GM12873 (cell line): Measurements from ENCODE around the gene PLXNC1.

Experiments
- TF ChIP-seq, protein P1 (sequence below): IDR thresholded peaks from 2 replicates; pipeline ENCODE4 v1.5.1; 2012; ENCODE audit warnings: low read depth, mild to moderate bottlenecking, moderate library complexity, low read length, control low read depth; ENCODE audit not compliant: insufficient read depth; ENCODE audit errors: missing control alignments

Gene PLXNC1

DNA sequence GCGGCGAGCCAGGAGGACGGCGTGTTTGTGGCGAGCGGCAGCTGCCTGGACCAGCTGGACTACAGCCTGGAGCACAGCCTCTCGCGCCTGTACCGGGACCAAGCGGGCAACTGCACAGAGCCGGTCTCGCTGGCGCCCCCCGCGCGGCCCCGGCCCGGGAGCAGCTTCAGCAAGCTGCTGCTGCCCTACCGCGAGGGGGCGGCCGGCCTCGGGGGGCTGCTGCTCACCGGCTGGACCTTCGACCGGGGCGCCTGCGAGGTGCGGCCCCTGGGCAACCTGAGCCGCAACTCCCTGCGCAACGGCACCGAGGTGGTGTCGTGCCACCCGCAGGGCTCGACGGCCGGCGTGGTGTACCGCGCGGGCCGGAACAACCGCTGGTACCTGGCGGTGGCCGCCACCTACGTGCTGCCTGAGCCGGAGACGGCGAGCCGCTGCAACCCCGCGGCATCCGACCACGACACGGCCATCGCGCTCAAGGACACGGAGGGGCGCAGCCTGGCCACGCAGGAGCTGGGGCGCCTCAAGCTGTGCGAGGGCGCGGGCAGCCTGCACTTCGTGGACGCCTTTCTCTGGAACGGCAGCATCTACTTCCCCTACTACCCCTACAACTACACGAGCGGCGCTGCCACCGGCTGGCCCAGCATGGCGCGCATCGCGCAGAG is 873 bp downstream of the PLXNC1 start:
- TF ChIP-seq, protein P1, sequence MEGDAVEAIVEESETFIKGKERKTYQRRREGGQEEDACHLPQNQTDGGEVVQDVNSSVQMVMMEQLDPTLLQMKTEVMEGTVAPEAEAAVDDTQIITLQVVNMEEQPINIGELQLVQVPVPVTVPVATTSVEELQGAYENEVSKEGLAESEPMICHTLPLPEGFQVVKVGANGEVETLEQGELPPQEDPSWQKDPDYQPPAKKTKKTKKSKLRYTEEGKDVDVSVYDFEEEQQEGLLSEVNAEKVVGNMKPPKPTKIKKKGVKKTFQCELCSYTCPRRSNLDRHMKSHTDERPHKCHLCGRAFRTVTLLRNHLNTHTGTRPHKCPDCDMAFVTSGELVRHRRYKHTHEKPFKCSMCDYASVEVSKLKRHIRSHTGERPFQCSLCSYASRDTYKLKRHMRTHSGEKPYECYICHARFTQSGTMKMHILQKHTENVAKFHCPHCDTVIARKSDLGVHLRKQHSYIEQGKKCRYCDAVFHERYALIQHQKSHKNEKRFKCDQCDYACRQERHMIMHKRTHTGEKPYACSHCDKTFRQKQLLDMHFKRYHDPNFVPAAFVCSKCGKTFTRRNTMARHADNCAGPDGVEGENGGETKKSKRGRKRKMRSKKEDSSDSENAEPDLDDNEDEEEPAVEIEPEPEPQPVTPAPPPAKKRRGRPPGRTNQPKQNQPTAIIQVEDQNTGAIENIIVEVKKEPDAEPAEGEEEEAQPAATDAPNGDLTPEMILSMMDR, result peak; percentile 63

DNA sequence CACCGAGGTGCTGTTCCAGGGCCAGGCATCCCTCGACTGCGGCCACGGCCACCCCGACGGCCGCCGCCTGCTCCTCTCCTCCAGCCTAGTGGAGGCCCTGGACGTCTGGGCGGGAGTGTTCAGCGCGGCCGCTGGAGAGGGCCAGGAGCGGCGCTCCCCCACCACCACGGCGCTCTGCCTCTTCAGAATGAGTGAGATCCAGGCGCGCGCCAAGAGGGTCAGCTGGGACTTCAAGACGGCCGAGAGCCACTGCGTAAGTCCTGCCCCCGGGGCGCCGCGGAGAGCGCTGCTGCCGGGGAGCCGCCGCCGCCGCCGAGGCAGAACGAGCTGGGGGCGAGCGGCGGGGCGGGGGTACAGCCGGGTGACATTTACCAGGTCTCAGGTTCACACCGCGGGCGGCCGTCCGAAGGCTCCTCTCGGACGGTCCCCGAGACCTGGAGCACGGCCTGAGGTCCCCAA is 1.4 kb downstream of the PLXNC1 start:
- TF ChIP-seq, protein P1, result no peak

DNA sequence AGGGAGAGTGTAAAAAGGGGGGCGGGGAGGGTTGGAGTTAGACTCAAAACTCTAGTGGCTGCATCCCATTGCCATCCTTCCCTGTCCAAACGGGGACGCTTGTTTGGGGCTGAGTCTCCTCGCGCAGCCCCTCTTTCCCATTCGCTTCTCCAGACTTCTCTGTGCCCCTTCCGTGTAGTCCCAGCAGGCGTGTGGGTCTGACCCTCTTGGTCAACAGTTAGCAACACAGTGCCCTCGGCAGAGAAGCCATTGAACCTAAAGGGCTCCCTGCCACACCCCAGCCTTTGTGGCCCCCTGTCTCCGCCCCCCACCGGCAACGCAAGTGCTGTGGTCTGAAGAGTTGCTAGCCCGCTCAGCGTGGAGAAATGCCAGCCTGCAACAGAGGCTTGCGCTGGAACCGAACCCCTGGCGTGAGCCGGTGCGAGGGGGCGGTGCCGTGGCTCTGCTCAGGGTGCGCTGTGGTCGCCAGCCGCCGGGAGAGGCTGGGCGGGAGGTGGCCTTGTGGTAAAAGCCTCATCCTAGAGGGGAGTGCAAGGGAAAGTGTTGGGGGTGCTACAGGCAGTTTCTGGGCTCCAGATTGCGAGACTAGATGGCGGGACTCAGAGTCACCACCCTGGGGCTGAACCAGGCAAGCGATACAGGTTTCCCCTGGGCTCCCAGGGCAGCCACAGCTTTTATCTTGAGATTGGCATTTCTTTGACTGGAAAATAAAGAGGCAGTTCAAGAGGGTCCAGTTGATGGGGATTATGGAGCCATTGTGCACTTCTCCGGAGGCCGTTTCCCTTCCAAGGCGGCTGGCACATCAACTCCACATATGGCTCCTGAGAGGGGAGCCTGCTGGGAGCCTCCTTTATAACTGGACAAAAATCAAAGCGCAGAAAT is 2.1 kb downstream of the PLXNC1 start:
- TF ChIP-seq, protein P1, result no peak

DNA sequence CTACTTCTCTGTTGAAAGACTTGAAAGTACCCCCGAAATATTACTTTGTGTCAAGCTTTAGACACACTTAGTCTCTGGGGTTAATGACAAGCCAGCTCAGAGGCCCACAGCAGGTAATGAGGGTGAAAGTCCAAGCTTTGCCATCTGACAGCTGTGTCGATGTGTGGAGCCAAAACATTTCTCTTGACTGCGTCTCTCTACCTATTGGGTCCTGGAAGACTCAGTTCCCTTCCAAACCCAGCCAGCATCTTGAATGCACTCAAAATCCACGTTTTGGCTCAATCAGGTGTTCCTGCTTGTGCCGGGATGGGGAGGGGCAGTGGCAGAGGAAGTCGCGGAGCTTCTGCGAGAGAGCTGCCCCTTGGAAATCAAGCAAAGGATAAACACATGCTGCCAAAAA is 3.2 kb downstream of the PLXNC1 start:
- TF ChIP-seq, protein P1, result no peak

DNA sequence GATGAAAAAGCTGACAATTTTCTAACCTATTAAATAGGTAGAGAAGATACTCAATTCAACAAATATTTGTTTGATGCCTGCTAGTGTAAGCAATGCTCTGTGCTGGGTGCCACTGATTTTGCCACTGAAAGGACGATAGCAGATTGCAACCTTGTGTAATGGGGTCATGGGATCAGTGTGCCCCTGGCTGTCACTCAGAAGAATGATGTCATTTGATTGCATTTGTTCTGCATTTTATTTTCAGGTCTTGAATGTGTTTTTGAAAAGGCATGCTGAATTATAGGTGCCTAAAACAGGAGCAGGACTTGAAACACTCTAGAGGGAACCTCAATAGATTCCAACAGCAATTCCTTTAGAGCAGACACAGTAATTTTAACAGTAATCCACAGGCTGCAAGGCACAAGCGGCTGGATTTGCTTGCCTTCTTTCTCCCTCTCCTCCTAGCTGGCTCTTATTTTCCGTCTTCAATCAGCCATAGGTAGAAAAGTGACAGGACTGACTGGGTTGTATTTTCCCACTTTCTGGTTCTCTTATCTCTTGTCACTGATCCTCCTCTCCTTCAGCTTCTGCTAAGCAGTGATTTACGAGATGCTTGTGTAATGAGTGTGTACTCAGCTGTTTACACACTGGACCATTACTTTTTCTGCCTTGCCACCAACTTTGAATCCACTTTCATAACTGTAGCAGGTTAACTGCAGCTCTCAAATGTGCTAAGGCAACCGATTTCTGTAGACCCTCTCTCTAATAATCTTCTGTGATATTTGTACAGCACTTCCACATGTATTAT is 4.1 kb downstream of the PLXNC1 start:
- TF ChIP-seq, protein P1, result no peak

DNA sequence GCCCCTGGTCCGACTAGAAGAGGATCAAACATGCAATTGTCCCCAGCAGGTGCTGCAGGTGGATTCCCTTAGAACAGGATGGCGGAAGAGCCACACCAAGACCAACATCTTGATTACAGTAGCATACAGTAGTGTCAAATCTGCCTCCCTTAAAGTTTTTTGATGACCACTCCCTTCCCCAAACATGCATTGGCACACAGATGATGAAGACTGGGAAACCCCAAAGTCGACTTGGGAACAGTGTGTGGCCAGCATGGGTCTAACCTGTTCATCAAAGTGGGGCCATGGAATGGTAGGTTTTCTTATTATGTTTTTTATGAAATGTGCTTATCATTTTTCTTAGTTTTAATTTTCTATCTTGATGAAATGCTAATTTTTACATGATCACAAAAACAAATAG is 8.8 kb downstream of the PLXNC1 start:
- TF ChIP-seq, protein P1, result no peak
